MM.1S (cell line): ENCODE data around the gene NDP.

Source experiments
- CTCF ChIP-seq: fragments of 300-600 bp; sonication (generic); IDR thresholded peaks from 2 replicates; pipeline ENCODE4 v1.5.1; 2016; ENCODE audit warnings: antibody characterized with exemption, low read length, mixed read lengths
- EZH2 ChIP-seq: fragments of 300-600 bp; sonication (generic); optimal IDR thresholded peaks from 2 replicates; pipeline ENCODE3; 2017; ENCODE audit warnings: low read depth, mild to moderate bottlenecking, antibody characterized with exemption, low read length, mixed read lengths
- EZH2phosphoT487 ChIP-seq: fragments of 300-600 bp; sonication (generic); IDR thresholded peaks from 2 replicates; pipeline ENCODE4 v1.6.1; 2018; ENCODE audit warnings: antibody characterized with exemption, low read length

- no peak for TF ChIP-seq EZH2
- no peak for TF ChIP-seq CTCF
- TF ChIP-seq EZH2phosphoT487: no peak
These were observed 46.7 kb upstream of the NDP start for GRCh38 chrX:44019911-44020310.
